Measurements from ENCODE around the gene RPEL1.

- no peak for TF ChIP-seq CTCF (IDR thresholded peaks at IDR 0.05)
- no peak for TF ChIP-seq POLR2AphosphoS5 (IDR thresholded peaks at IDR 0.05)
- no peak for TF ChIP-seq POLR2A (IDR thresholded peaks at IDR 0.05)
Measured at GRCh38 chr10:103227416-103227815, 18.3 kb upstream of the RPEL1 start.

All from prostate gland (tissue), 2 donors.